AG09309 (cell line): ENCODE data around the gene LOC101059915.

Experiments used
- DNase-seq: peaks from one replicate; pipeline ENCODE4 v3.0.0-alpha.2; 2010; ENCODE audit warnings: low read depth
- H3K4me3 ChIP-seq: 2 replicates; pipeline ENCODE4 v1.5.1; 2011; ENCODE audit warnings: mild to moderate bottlenecking, low read depth, low read length, moderate library complexity; ENCODE audit not compliant: control insufficient read depth
- TF ChIP-seq, protein P1 (sequence below): IDR thresholded peaks from 2 replicates; pipeline ENCODE4 v1.5.1; 2011; ENCODE audit warnings: mild to moderate bottlenecking, low read depth, low read length, inconsistent platforms; ENCODE audit not compliant: insufficient read depth, control insufficient read depth; ENCODE audit errors: missing control alignments

The LOC101059915 gene

GRCh38 chrX:71629467-71629866 is 37.9 kb upstream of the LOC101059915 start:
- no peak for DNase-seq
- no peak overlapping the region for H3K4me3 ChIP-seq
- TF ChIP-seq, protein P1, sequence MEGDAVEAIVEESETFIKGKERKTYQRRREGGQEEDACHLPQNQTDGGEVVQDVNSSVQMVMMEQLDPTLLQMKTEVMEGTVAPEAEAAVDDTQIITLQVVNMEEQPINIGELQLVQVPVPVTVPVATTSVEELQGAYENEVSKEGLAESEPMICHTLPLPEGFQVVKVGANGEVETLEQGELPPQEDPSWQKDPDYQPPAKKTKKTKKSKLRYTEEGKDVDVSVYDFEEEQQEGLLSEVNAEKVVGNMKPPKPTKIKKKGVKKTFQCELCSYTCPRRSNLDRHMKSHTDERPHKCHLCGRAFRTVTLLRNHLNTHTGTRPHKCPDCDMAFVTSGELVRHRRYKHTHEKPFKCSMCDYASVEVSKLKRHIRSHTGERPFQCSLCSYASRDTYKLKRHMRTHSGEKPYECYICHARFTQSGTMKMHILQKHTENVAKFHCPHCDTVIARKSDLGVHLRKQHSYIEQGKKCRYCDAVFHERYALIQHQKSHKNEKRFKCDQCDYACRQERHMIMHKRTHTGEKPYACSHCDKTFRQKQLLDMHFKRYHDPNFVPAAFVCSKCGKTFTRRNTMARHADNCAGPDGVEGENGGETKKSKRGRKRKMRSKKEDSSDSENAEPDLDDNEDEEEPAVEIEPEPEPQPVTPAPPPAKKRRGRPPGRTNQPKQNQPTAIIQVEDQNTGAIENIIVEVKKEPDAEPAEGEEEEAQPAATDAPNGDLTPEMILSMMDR = no peak

- TF ChIP-seq, protein P1 = no peak
- no peak overlapping the region for H3K4me3 ChIP-seq
- DNase-seq = no peak
Measured at GRCh38 chrX:71632923-71633657, 34.3 kb upstream of the LOC101059915 start.

DNA sequence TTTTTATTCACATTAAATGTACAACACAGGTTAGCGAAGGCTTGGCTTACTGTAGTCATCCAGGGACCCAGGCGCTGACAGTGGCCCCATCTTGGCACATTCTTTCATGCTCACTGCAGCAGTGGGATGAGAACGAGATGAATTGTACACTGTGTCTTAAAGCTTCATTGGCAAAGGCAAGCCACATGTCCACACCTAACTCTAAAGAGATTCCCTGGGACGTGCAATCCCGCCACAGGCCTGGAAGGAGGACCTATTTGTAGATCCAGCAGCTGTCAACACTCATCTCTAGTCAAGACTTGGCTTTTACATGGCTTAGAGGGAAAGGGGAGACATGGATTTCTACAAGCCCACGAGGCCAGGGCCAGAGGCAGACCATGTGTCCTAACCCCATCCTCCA is 33.0 kb upstream of the LOC101059915 start:
- H3K4me3 ChIP-seq = no peak overlapping the region
- DNase-seq = no peak
- TF ChIP-seq, protein P1 = no peak

DNA sequence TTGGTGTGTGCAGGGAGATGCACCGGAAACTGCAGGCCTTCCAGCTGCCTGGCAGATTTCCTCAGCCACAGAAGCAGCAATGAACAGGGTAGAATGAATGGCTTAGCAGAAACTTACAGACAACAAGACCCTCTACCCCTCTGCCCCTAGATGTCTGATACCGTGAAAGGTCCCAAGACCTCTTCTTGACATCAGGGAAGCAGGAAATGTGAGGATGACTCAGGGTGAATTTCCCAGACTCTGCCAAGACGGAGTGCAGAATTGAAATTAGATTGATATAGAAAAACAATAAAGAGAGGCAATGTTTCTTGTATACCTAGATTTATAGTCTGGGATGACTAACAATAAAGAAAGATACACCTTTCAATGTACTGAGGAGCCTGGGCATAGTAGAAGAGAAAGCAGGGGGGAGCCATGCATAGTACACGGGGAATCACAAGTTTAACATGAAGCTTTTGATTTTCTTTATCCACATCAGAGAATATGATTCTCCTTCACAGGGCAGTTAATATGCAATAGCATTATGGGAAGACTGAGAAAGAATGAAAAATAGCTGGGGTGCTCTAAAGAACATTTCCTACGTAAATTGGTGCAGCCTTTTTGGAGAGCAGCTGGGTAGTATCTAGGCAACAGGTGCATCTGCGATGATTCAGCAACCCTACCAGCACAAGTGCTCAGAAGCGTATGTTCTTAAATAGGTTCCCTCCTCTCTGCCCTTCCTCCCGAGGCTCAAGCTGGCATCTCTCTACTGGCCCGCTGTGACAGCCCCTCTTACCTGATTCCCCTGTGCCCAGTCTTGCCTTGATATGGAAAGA is 30.7 kb upstream of the LOC101059915 start:
- DNase-seq = no peak
- no peak overlapping the region for H3K4me3 ChIP-seq
- TF ChIP-seq, protein P1 = no peak

DNA sequence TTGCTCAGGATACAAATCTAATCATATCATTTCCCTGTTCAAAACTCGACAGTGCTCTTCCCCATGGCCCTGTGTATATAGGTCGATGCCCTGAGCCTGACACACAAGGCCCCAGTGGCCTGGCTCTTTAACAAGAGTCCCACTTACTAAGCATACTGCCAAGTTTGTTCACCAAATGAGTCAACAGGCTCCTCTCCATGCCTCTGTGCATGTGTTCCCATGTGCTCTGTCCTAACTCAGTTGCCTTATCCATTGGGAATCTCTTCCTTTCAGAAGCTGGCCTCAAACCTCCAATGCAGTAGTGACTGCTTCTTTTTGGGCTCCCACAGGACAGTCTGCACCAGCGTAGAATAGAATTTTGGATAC is 30.1 kb upstream of the LOC101059915 start:
- no peak overlapping the region for H3K4me3 ChIP-seq
- TF ChIP-seq, protein P1 = no peak
- no peak for DNase-seq

DNA sequence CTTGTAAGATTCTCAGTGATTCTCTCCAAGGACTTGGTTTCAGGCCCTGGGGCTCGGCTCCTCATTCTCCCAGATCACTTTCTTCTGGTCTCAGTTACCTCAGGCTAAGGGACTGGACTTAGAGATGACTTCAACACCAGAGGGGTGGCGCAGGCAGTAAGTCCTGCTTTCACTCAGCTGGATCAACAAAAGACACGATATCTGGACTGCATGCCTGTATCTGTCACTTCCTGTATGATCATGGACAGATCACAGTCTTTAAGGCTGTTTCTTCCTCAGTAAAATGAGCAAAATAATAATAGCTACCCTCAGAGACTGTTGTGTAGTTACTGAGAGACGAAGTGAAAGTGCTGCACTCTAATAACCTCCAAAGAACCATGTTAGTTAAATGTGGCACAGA is 29.5 kb upstream of the LOC101059915 start:
- TF ChIP-seq, protein P1 = no peak
- peak; percentile 21 for DNase-seq
- no peak overlapping the region for H3K4me3 ChIP-seq

DNA sequence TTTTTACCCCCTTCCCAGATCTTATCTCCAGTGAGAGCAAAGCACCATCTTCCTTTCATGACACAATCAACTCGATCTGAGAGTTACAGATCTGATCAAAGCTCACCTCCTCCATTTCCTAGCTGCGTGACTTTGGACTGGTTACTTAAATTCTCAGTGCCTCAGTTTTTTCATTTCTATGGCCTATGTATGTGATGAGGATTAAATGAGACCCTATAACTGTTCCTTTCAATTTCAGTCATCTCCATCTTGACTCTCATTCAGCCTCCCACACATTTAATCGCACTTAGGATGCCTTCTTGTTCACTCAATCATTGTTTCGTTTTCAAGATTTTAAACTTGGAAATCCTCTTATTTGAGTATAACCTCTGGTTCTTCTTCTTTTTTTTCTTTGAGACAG is 28.9 kb upstream of the LOC101059915 start:
- TF ChIP-seq, protein P1 = no peak
- no peak for DNase-seq
- no peak overlapping the region for H3K4me3 ChIP-seq
